Upper lobe of right lung (tissue), 1 donor: ENCODE results near the gene ABCA2. TPM values are rescaled to one million over a fixed set of nuclear protein-coding genes. Genes with fewer than 3 reads are reported as not detected.
A peak's percentile ranks its signal among the peaks of the same experiment; 100 is the strongest.

Source experiments
- ATAC-seq: fragments of 200-7000 bp; cut with Tn5 transposase; one replicate; pipeline ENCODE4 v1.9.1; 2020; ENCODE audit warnings: mild to moderate bottlenecking, moderate library complexity
- DNase-seq: peaks from one replicate; pipeline ENCODE4 v3.0.0-alpha.2; 2020
- H3K27ac ChIP-seq: fragments of 200-600 bp; one replicate; pipeline ENCODE4 v1.8.0; 2022
- H3K27me3 ChIP-seq: fragments of 200-600 bp; one replicate; pipeline ENCODE4 v1.8.0; 2022; ENCODE audit warnings: mild to moderate bottlenecking
- H3K36me3 ChIP-seq: fragments of 200-600 bp; one replicate; pipeline ENCODE4 v1.8.0; 2022
- H3K4me1 ChIP-seq: fragments of 200-600 bp; one replicate; pipeline ENCODE4 v1.8.0; 2022
- H3K4me3 ChIP-seq: fragments of 200-600 bp; one replicate; pipeline ENCODE4 v1.8.0; 2022; ENCODE audit warnings: mild to moderate bottlenecking
- H3K9me3 ChIP-seq: fragments of 200-600 bp; one replicate; pipeline ENCODE4 v1.8.0; 2022
- intact Hi-C: fragments of 100-400 bp; cut with DNase I; formaldehyde crosslinking; loops from one replicate; pipeline ENCODE4 v1.11.0; 2022
- long read RNA-seq: library from polyadenylated mRNA; unstranded; transcript quantifications from one replicate; pipeline ENCODE4 v2.0.0, GENCODE V29; 2021
- total RNA-seq: library from RNA; stranded (reverse); fragmentation: NEBNext Ultra II Directional; extraction: Animal tissue kit (Norgen Biotek cat#: 25700); gene quantifications from one replicate; pipeline ENCODE4 v1.2.1, GENCODE V29; 2021
- TF ChIP-seq, protein P1 (sequence below): fragments of 200-600 bp; IDR thresholded peaks from one replicate; pipeline ENCODE4 v1.8.0; 2022; ENCODE audit warnings: antibody characterized with exemption
- donor health status: DM: no; HTN: yes; CAD: no; lungs with severe emphysema.

The ABCA2 gene, protein sequence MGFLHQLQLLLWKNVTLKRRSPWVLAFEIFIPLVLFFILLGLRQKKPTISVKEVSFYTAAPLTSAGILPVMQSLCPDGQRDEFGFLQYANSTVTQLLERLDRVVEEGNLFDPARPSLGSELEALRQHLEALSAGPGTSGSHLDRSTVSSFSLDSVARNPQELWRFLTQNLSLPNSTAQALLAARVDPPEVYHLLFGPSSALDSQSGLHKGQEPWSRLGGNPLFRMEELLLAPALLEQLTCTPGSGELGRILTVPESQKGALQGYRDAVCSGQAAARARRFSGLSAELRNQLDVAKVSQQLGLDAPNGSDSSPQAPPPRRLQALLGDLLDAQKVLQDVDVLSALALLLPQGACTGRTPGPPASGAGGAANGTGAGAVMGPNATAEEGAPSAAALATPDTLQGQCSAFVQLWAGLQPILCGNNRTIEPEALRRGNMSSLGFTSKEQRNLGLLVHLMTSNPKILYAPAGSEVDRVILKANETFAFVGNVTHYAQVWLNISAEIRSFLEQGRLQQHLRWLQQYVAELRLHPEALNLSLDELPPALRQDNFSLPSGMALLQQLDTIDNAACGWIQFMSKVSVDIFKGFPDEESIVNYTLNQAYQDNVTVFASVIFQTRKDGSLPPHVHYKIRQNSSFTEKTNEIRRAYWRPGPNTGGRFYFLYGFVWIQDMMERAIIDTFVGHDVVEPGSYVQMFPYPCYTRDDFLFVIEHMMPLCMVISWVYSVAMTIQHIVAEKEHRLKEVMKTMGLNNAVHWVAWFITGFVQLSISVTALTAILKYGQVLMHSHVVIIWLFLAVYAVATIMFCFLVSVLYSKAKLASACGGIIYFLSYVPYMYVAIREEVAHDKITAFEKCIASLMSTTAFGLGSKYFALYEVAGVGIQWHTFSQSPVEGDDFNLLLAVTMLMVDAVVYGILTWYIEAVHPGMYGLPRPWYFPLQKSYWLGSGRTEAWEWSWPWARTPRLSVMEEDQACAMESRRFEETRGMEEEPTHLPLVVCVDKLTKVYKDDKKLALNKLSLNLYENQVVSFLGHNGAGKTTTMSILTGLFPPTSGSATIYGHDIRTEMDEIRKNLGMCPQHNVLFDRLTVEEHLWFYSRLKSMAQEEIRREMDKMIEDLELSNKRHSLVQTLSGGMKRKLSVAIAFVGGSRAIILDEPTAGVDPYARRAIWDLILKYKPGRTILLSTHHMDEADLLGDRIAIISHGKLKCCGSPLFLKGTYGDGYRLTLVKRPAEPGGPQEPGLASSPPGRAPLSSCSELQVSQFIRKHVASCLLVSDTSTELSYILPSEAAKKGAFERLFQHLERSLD (N-terminal part only)
- total RNA-seq = 44.3 TPM
- long read RNA-seq, partial matches to known transcripts = 30 of 37 reads
- long read RNA-seq, other reads (novel, unspliced or antisense) = 5 of 37 reads

GRCh38 chr9:137027369-137028262, at the start of gene ABCA2:
Gene ABCA2 (minus strand): TSS chr9:137028237. CDS start chr9:137028140, 97 bp downstream.
- TF ChIP-seq, protein P1, sequence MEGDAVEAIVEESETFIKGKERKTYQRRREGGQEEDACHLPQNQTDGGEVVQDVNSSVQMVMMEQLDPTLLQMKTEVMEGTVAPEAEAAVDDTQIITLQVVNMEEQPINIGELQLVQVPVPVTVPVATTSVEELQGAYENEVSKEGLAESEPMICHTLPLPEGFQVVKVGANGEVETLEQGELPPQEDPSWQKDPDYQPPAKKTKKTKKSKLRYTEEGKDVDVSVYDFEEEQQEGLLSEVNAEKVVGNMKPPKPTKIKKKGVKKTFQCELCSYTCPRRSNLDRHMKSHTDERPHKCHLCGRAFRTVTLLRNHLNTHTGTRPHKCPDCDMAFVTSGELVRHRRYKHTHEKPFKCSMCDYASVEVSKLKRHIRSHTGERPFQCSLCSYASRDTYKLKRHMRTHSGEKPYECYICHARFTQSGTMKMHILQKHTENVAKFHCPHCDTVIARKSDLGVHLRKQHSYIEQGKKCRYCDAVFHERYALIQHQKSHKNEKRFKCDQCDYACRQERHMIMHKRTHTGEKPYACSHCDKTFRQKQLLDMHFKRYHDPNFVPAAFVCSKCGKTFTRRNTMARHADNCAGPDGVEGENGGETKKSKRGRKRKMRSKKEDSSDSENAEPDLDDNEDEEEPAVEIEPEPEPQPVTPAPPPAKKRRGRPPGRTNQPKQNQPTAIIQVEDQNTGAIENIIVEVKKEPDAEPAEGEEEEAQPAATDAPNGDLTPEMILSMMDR = no peak
- Histone ChIP-seq H3K27me3 (no peaks in the 10 kb centered on the region), H3K4me3 (peak within 1 kb of the TSS; percentile 62), H3K27ac (peak within 1 kb of the TSS; percentile 51), H3K36me3 (no peaks in the 10 kb centered on the region), H3K4me1 (peaks cover 36% of the 10 kb centered on the region), H3K9me3 (no peaks in the 10 kb centered on the region)
- ATAC-seq (no peak), DNase-seq (no peak)
- intact Hi-C loops = no loop called here

GRCh38 chr9:137077010-137077747, 49.1 kb upstream of the ABCA2 start, which contains the start of gene UAP1L1:
Gene UAP1L1 (plus strand): TSS chr9:137077517. CDS start chr9:137077533, 16 bp downstream.
- H3K4me3 ChIP-seq = peak within 1 kb of the TSS; percentile 64
- H3K9me3 ChIP-seq = no peaks in the 10 kb centered on the region
- intact Hi-C loops = no loop called here
- peak within 1 kb of the TSS; percentile 73 for H3K27ac ChIP-seq
- H3K36me3 ChIP-seq = peaks cover 30% of the 10 kb centered on the region
- no peaks in the 10 kb centered on the region for H3K27me3 ChIP-seq
- DNase-seq (peak; percentile 93), ATAC-seq (peak; percentile 82)
- H3K4me1 ChIP-seq = peaks cover 14% of the 10 kb centered on the region
- TF ChIP-seq, protein P1 = no peak

GRCh38 chr9:137076636-137077009, 48.6 kb upstream of the ABCA2 start:
- TF ChIP-seq, protein P1 = no peak
- H3K4me1 ChIP-seq = peaks cover 14% of the 10 kb centered on the region
- H3K36me3 ChIP-seq = peaks cover 25% of the 10 kb centered on the region
- ATAC-seq (no peak), DNase-seq (no peak)
- H3K9me3 ChIP-seq = no peaks in the 10 kb centered on the region
- intact Hi-C loops = no loop called here
- H3K4me3 ChIP-seq = peak overlapping the region; percentile 64
- H3K27ac ChIP-seq = peak overlapping the region; percentile 73
- H3K27me3 ChIP-seq = no peaks in the 10 kb centered on the region

- no peaks in the 10 kb centered on the region for H3K9me3 ChIP-seq
- ATAC-seq (no peak), DNase-seq (no peak)
- H3K36me3 ChIP-seq = peaks cover 13% of the 10 kb centered on the region
- H3K4me1 ChIP-seq = peaks cover 20% of the 10 kb centered on the region
- H3K4me3 ChIP-seq = no peak overlapping the region
- H3K27me3 ChIP-seq = no peaks in the 10 kb centered on the region
- intact Hi-C loops = no loop called here
- TF ChIP-seq, protein P1 = no peak
- H3K27ac ChIP-seq = no peak overlapping the region
Measured at GRCh38 chr9:137075275-137075775, 47.3 kb upstream of the ABCA2 start.
